GM12892 (cell line): ENCODE results near the gene GAS2L3.

ENCODE experiments used
- POLR2A ChIP-seq: IDR thresholded peaks from 2 replicates; pipeline ENCODE4 v1.6.1; 2011; ENCODE audit warnings: low read depth, low read length, control low read depth
- POLR2AphosphoS5 ChIP-seq: IDR thresholded peaks from 2 replicates; pipeline ENCODE4 v1.6.1; 2011; ENCODE audit warnings: low read depth, low read length, control low read depth
- TAF1 ChIP-seq: IDR thresholded peaks from 2 replicates; pipeline ENCODE4 v1.6.1; 2011; ENCODE audit warnings: low read depth, mild to moderate bottlenecking, control low read depth, low read length, borderline replicate concordance

GRCh38 chr12:100567945-100568344, 5.5 kb upstream of the GAS2L3 start:
- TF ChIP-seq TAF1 (no peak), POLR2A (no peak), POLR2AphosphoS5 (no peak)
